Adrenal gland (tissue), 19 donors: Measurements from ENCODE around the gene GALNT6. TPM values are rescaled to one million over a fixed set of nuclear protein-coding genes. Genes with fewer than 3 reads are reported as not detected.

ENCODE experiments used
- DNase-seq, 7 donors: peaks; one replicate each; pipeline ENCODE4 v3.0.0-alpha.2; 2019 to 2020
- H3K27ac ChIP-seq, 5 donors: fragments of 200-600 bp; sonication (generic) in 4 of 5; 1 replicate in 3 of 5; 2 replicates in 2 of 5; pipeline versions ENCODE4 v1.5.1 to v1.8.0; 2016 to 2020; ENCODE audit warnings: mild to moderate bottlenecking in 1 of 5
- H3K27me3 ChIP-seq: fragments of 200-600 bp; 2 replicates; pipeline ENCODE4 v1.8.0; 2021
- H3K36me3 ChIP-seq, 2 donors: fragments of 200-600 bp; replicated peaks in 1 of 2; 1 replicate in 1 of 2; 2 replicates in 1 of 2; pipeline versions ENCODE4 v1.5.1 to v1.8.0; 2018 to 2022
- H3K4me1 ChIP-seq, 2 donors: fragments of 200-600 bp; replicated peaks in 1 of 2; 1 replicate in 1 of 2; 2 replicates in 1 of 2; pipeline versions ENCODE4 v1.5.1 to v1.8.0; 2018 to 2021
- H3K4me3 ChIP-seq, 4 donors: fragments of 200-600 bp; sonication (generic) in 3 of 4; one replicate each; pipeline ENCODE4 v1.5.1; 2016 to 2018
- H3K9me3 ChIP-seq, 3 donors: fragments of 200-600 bp; sonication (generic) in 1 of 3; replicated peaks in 1 of 3; 1 replicate in 2 of 3; 2 replicates in 1 of 3; pipeline versions ENCODE4 v1.5.1 to v1.8.0; 2016 to 2021
- POLR2A ChIP-seq, 2 donors: fragments of 450-650 bp; IDR thresholded peaks; one replicate each; pipeline ENCODE4 v1.6.1; 2017; ENCODE audit warnings: antibody characterized with exemption in 2 of 2, mild to moderate bottlenecking in 2 of 2, moderate library complexity in 1 of 2
- WGBS, 4 donors: extraction: QIAGEN DNeasy Blood & Tissue Kit in 2 of 4; methylation state at CpG; one replicate each; pipeline versions ENCODE4 v1.1.5 to v1.1.7; 2013 to 2017; 5-methylcytosine and 5-hydroxymethylcytosine counted together
- intact Hi-C, 2 donors: fragments of 100-400 bp; cut with DNase I; formaldehyde crosslinking; loops; one replicate each; pipeline versions ENCODE4 v1.14.1 to v1.15.0; 2022 to 2023
- long read RNA-seq, 10 donors: library from polyadenylated mRNA in 3 of 10; unstranded in 2 of 10; stranded (forward) in 1 of 10; transcript quantifications; one replicate each; pipeline ENCODE4 v2.0.0 and lab custom pipeline, GENCODE V29; 2021 to 2026
- polyA plus RNA-seq, 3 donors: library from polyadenylated mRNA; stranded (reverse); fragments of 200-250 nt in 2 of 3; fragments of 350-450 nt in 1 of 3; fragmentation: Illumina TruSeq in 1 of 3; extraction: RNeasy Lipid Tissue Mini Kit (QIAGEN cat#74804) in 1 of 3; gene quantifications; one replicate each; pipeline ENCODE4 v1.2.3, GENCODE V29; 2013 to 2014
- total RNA-seq, 9 donors: library from RNA; depleted of rRNA in 4 of 9; stranded (reverse); fragments of >200 nt in 4 of 9; fragments of 120-200 nt in 1 of 9; fragmentation: NEBNext Ultra II Directional in 1 of 9; extraction: Animal tissue kit (Norgen Biotek cat#: 25700) in 1 of 9; gene quantifications; one replicate each; pipeline versions ENCODE4 v1.1.0 to v1.2.4, GENCODE V29; 2013 to 2023
- TF ChIP-seq, protein P1 (sequence below), 6 experiments: fragments of 450-650 bp in 4 of 6; fragments of 200-600 bp in 2 of 6; sonication (generic) in 1 of 6; IDR thresholded peaks; 1 replicate in 5 of 6; 2 replicates in 1 of 6; pipeline versions ENCODE4 v1.5.1 to v1.8.0; 2016 to 2021; ENCODE audit warnings: antibody characterized with exemption in 6 of 6, mild to moderate bottlenecking in 2 of 6, moderate library complexity in 1 of 6
- donor health status: healthy with polysubstance abuse.
- donor health status: Bipolar disorder and iron deficiency.
- donor health status: DM: yes; HTN: yes; CAD: no.
- donor health status: DM: no; HTN: no; CAD: no.
- donor health status: DM: no; HTN: no; CAD: no.
- donor health status: DM: yes; HTN: yes; CAD: no.

The GALNT6 gene, protein sequence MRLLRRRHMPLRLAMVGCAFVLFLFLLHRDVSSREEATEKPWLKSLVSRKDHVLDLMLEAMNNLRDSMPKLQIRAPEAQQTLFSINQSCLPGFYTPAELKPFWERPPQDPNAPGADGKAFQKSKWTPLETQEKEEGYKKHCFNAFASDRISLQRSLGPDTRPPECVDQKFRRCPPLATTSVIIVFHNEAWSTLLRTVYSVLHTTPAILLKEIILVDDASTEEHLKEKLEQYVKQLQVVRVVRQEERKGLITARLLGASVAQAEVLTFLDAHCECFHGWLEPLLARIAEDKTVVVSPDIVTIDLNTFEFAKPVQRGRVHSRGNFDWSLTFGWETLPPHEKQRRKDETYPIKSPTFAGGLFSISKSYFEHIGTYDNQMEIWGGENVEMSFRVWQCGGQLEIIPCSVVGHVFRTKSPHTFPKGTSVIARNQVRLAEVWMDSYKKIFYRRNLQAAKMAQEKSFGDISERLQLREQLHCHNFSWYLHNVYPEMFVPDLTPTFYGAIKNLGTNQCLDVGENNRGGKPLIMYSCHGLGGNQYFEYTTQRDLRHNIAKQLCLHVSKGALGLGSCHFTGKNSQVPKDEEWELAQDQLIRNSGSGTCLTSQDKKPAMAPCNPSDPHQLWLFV
- total RNA-seq (10 to 100 TPM in 1 of 9 donors, 1 to 10 TPM in 6, under 1 TPM in 2; 0.66 to 11.0 (median 6.3) TPM), polyA plus RNA-seq (1 to 10 TPM; 1.5 to 6.9 (median 1.7) TPM)
- long read RNA-seq, donor 1 = 0 reads
- long read RNA-seq, donor 2 = 0 reads
- long read RNA-seq, donor 3 = 0 reads
- long read RNA-seq, donor 4, partial matches to known transcripts = 1 of 1 reads
- long read RNA-seq, donor 4, other reads (novel, unspliced or antisense) = 0 of 1 reads
- long read RNA-seq, donor 5, partial matches to known transcripts = 0 of 2 reads
- long read RNA-seq, donor 5, other reads (novel, unspliced or antisense) = 2 of 2 reads
- long read RNA-seq, donor 6, partial matches to known transcripts = 0 of 1 reads
- long read RNA-seq, donor 6, other reads (novel, unspliced or antisense) = 1 of 1 reads
- long read RNA-seq, donor 7 = 0 reads
- long read RNA-seq, donor 8, partial matches to known transcripts = 0 of 1 reads
- long read RNA-seq, donor 8, other reads (novel, unspliced or antisense) = 0 of 1 reads
- long read RNA-seq, donor 9 = 0 reads
- long read RNA-seq, donor 10 = 0 reads

DNA sequence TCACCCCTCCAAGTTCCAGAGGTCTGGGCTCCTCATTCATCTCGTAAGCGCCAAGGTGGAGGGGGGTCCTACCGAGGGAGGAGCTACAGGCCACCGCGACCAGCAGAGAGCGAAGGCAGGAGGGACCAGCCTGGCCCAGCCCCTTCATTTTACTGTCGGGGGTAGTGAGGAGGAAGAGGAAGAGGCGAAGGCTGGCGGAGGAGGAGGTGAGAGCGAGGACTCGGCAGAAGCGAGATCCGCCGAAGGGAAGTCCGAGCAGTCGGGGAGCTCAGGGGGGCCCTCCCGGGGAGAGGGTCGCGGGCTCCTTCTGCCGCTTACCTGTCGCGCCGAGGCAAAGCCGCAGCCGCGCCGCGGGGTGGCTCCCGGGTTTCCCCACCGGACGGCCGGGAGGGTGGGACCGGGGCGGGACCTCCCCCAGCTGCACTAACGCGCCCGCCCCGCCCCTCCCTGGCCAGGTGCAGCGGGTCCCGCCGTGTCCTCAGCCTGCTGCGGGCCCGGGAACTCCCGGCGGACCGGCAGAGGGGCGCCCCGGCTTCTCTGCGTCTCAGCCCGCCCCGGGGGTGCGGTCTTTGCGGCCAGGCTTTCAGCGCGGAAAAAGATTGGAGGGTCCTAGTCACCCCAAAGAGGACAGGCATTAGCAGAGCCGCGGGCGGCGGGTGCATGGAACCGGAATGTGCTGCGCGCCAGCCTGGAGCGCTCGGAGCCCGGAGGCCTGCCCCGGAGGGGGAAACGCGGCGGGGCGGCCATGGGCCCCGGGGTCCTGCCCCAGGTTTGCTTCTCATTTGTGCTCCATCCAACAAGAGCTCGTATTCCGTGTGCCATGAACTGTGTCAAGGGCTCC, at the start of gene GALNT6:
Gene GALNT6, minus strand, starts transcription at position 124 of the 841 bp plus-strand sequence. CDS start 11,625 bp downstream, outside the sequence.
- H3K27ac ChIP-seq = peak within 1 kb of the TSS in 2 of 5 donors; percentile 64
- TF ChIP-seq, protein P1, sequence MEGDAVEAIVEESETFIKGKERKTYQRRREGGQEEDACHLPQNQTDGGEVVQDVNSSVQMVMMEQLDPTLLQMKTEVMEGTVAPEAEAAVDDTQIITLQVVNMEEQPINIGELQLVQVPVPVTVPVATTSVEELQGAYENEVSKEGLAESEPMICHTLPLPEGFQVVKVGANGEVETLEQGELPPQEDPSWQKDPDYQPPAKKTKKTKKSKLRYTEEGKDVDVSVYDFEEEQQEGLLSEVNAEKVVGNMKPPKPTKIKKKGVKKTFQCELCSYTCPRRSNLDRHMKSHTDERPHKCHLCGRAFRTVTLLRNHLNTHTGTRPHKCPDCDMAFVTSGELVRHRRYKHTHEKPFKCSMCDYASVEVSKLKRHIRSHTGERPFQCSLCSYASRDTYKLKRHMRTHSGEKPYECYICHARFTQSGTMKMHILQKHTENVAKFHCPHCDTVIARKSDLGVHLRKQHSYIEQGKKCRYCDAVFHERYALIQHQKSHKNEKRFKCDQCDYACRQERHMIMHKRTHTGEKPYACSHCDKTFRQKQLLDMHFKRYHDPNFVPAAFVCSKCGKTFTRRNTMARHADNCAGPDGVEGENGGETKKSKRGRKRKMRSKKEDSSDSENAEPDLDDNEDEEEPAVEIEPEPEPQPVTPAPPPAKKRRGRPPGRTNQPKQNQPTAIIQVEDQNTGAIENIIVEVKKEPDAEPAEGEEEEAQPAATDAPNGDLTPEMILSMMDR (IDR thresholded peaks at IDR 0.05) = no peak
- no peak for TF ChIP-seq POLR2A (IDR thresholded peaks at IDR 0.05)
- intact Hi-C loops = no loop called here
- DNase-seq = peak in 4 of 7 donors; percentile 21 to 49 (median 30)
- no peaks in the 10 kb centered on the region for H3K36me3 ChIP-seq
- peaks cover 0 to 14% of the 10 kb centered on the region in 2 donors for H3K4me1 ChIP-seq
- no peaks in the 10 kb centered on the region for H3K9me3 ChIP-seq
- no peaks in the 10 kb centered on the region for H3K27me3 ChIP-seq
- peak within 1 kb of the TSS in 2 of 4 donors; percentile 18 to 63 for H3K4me3 ChIP-seq
- WGBS, 4 donors = 1 to 13% (median 3%) methylated on average over 3 to 73 of the region's 73 CpGs

DNA sequence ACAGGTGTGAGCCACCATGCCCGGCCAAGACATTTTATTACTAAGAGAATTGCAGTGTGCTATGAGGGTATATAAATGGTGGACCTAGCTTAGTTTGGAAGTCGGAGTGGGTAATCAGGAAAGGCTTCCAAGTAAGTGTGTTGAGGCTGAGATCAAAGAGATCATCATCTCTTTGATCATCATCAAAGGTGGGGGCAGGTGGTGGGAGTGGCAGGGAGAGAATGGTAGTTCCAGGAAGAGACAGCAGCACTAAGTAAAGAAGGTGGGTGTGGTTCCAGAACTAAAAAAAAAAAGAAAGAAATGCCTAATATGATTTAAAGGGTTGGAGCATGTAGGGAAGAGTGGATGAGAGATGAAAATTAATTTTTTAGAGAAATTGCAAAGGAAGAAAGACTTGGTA, 48.1 kb upstream of the GALNT6 start:
- no peak for TF ChIP-seq POLR2A (IDR thresholded peaks at IDR 0.05)
- TF ChIP-seq, protein P1 (IDR thresholded peaks at IDR 0.05) = no peak
- Histone ChIP-seq H3K9me3 (no peaks in the 10 kb centered on the region), H3K27ac (peak overlapping the region in 1 of 5 donors; percentile 70), H3K27me3 (no peaks in the 10 kb centered on the region), H3K4me3 (no peak overlapping the region), H3K36me3 (no peaks in the 10 kb centered on the region), H3K4me1 (no peaks in the 10 kb centered on the region)
- intact Hi-C loops = no loop called here
- WGBS, 4 donors = 81 to 93% (median 86%) methylated on average over 2 of the region's 2 CpGs
- DNase-seq = no peak

DNA sequence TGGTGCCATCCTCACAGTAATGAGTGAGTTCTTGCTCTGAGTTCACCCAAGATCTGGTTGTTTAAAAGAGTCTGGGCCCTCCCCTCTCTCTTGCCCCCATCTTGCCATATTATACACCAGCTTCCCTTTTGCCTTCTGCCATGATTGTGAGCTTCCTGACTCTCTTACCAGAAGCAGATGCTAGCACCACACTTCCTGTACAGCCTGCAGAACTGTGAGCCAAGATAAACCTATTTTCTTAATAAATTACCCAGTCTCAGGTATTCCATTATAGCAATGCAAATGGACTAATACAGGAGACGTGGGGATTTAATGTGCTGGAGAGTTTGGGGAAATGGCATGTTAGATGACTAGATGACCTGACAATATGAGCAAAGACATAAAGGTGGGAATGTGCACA, 46.2 kb upstream of the GALNT6 start:
- Histone ChIP-seq H3K27ac (no peak overlapping the region), H3K9me3 (no peaks in the 10 kb centered on the region), H3K36me3 (no peaks in the 10 kb centered on the region), H3K4me1 (no peaks in the 10 kb centered on the region), H3K27me3 (no peaks in the 10 kb centered on the region), H3K4me3 (no peak overlapping the region)
- 43 to 86% (median 64%) methylated on average over 1 of the region's 1 CpG for WGBS, 4 donors
- DNase-seq = no peak
- TF ChIP-seq, protein P1 (IDR thresholded peaks at IDR 0.05) = no peak
- no peak for TF ChIP-seq POLR2A (IDR thresholded peaks at IDR 0.05)
- intact Hi-C loops = no loop called here
